Erythroblast (primary cell): ENCODE data around the gene IGFBPL1.
"Not testable (repeated sequence)": the region's sequence is repeated elsewhere in the genome, so short reads cannot be mapped to it uniquely, and the experiment has no call there.

Experiments used
- DNase-seq, 2 experiments: peaks; one replicate each; lab custom pipeline; 2025; lab: John Stamatoyannopoulos, UW
- GATA1 ChIP-seq: IDR thresholded peaks from 2 replicates; pipeline ENCODE4 v1.6.1; 2011; ENCODE audit warnings: low read depth, mild to moderate bottlenecking, control low read depth, low read length, moderate library complexity
- POLR2A ChIP-seq: IDR thresholded peaks from 2 replicates; pipeline ENCODE4 v1.6.1; 2011; ENCODE audit warnings: mild to moderate bottlenecking, low read length

The IGFBPL1 gene

GRCh38 chr9:38385896-38386295, 38.4 kb downstream of the IGFBPL1 start:
- no peak for TF ChIP-seq GATA1
- no peak for DNase-seq

- DNase-seq = peak in 1 of 2 experiments; percentile 24
- no peak for TF ChIP-seq GATA1
- no peak for TF ChIP-seq POLR2A
These were observed 39.0 kb downstream of the IGFBPL1 start for GRCh38 chr9:38384990-38385848.

DNA sequence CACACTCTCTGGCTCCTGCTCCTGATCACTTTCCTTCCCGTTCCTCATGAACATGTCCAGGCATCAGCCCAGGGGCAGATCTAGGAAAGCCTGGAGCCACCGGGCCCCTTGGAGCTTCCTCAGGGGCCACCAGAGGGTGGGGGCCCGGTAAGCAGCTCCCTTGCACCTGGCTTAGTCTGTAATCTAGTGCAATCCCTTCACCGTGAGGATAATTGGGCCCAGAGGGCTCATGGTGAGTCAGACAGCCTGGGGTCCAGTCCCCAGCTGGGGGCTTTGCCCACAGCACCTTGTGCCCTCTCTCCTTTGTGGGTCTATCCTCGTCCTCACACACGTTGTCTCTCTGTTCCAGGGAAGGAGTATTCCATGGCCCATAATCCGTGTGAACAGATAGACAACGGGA, 42.1 kb downstream of the IGFBPL1 start:
- TF ChIP-seq POLR2A (no peak), GATA1 (no peak)

DNA sequence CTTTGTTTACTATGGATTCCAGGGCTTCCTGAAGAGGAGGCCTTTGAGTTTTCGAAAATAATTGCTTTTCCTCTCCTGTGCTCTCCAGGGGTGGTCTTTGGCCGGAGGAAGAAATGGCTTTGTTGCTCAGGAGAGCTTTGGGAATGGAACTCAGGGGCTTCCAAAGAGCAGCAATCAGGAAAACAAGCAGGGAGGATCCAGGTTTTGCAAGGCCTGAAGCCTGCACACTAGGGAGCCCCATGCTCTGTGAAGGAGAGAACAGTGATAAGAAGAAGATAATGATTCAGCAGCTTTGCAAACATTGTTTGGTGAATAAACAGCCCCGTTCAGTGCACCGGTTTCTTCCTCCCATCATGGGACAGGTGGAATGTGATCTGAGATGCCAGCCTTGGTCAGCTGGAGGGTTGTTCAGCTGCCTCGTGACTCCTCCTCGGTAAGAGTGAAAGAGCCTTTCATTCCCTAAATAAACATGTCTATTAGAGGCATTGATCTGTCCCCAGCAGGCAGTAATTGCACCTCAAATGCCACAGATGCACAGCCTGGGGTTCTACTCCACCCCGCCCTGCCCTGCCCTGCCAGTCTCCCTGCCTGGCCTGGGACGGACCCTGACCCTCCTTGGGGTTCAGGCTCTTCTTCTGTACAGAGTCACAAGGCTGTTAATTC, 43.3 kb downstream of the IGFBPL1 start:
- TF ChIP-seq GATA1 (no peak), POLR2A (no peak)
- DNase-seq = peak; percentile 45 to 53

More for the DNA sequence above, 42.1 kb downstream of the IGFBPL1 start:
- no peak for DNase-seq

GRCh38 chr9:38380230-38380871, 43.9 kb downstream of the IGFBPL1 start:
- no peak for DNase-seq
- TF ChIP-seq GATA1 = no peak

GRCh38 chr9:38377336-38378083, 46.7 kb downstream of the IGFBPL1 start:
- DNase-seq = not testable (repeated sequence)

DNA sequence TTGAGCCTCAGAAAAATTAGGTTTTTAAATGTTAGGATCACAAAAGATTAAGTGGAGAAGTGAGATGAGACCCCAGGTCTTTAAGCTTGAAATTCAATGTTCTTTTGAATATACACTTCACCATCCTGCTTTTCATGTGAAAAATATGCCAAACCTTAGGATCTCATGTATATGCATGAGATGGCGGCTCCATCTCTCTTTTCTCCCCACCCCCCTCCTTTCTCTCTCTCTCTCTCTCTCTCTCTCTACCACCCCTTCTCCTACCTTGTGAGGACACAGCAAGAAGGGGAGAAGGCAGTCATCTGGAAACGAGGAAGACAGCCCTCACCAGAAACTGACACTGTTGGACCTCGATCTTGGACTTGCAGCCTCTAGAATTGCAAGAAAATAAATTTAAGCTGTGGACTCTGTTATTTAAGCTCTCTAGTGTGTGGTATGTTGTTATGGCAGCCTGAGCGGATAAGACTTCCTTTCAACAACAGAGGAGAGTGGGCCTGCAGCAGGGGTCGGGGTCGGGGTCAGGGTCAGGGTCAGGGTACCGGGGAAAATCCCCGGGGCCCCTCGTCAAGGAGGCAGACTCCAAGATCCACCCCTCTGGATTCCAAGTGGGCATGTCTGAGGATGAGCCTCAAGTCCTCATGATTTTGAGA, 48.1 kb downstream of the IGFBPL1 start:
- DNase-seq = no peak
- TF ChIP-seq GATA1 (no peak), POLR2A (no peak)

DNA sequence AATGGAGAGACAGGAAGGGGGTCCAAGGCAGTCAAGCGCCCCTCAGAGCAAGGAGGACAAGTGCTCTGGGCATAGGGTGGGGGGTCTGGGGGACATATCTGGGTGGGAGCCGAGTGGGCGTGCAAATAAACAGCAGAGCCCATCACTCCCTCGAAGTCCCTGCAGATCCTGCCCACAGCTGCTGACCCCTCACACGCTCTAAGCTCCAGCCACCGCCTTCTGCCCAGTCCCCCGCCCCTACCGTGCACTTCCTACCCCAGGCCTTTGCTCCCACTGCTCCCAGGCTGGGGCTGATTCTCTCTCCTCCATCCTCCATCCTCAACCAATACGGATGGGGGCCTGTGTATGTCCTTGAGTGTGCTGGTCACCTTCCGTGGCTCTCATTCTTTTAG, 48.7 kb downstream of the IGFBPL1 start:
- TF ChIP-seq GATA1 = no peak
- no peak for TF ChIP-seq POLR2A
- no peak for DNase-seq

DNA sequence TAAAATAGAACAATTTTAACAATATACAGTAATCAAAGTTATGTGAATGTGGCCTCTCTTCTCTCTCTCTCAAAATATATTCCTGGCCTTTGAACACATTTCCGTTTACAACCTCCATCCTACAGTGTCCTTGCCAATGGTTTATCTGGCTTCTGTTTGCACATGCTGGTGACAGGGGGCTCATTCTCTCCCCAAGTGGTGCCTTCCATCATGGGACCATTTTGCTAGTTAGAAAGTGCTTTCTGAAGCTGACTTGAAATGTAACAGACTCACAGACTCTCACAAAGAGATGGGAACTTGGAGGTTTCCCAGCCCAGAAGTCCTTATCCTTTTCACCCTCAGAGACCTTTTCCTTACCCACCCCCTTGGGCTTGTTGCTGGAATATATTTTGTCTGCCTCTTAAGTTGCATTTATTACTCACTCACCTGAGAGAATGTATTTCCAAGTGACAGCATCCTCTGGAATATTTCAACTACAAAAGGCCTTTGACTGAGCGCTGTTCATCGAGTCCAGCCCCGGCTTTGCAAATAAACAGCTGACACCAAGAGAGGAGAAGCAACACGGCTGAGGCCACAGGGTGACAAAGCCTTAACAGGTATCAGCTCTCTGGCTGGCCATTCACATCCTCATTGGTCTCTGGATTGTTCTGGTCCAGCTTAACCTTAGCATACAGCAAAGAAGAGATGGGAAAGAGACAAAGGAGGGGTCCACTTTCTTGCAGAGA, 49.2 kb downstream of the IGFBPL1 start:
- TF ChIP-seq POLR2A (no peak), GATA1 (no peak)
- no peak for DNase-seq

- TF ChIP-seq GATA1 (no peak), POLR2A (no peak)
- no peak for DNase-seq
These were observed 50.6 kb downstream of the IGFBPL1 start for GRCh38 chr9:38373679-38374078.

DNA sequence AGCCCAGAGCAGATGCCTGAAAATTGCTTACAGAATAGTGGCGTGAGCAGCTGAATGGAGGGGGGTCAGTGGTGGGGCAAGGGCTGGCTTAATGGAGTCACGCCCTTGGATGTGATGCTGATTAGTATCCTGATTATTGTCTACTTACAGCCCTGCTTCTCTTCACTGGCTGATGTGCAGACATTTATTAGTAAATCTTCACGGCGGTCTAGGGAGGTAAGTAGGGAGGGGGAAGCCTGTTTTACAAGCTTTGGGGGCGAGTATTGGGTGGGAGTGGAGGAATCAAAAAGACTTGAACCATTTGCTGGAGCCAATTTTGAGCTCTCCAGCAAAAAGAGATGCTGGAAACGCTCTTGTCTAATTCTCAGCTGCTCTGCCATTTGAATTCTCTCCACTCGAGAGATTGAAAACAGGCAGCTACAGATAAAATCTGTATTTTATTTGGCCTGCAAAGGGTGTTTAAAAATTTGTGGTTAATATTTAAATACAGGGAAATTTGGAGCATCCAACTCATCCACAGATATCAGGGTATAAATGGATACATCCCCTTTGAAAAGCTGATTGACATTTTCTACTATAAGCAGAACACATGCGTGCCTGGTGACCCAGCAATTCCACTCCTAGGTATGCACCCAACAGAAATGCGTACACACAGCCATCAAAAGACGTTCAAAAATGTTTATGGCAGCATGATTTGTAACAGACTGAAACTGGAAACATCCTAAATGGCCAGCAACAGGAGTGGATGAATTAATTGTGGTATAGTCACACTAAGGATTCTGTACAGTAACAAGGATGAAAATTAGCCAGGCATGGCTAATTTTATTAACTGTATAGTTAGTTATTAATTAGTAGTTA, 51.3 kb downstream of the IGFBPL1 start:
- no peak for TF ChIP-seq POLR2A
- TF ChIP-seq GATA1 = no peak
- no peak for DNase-seq

DNA sequence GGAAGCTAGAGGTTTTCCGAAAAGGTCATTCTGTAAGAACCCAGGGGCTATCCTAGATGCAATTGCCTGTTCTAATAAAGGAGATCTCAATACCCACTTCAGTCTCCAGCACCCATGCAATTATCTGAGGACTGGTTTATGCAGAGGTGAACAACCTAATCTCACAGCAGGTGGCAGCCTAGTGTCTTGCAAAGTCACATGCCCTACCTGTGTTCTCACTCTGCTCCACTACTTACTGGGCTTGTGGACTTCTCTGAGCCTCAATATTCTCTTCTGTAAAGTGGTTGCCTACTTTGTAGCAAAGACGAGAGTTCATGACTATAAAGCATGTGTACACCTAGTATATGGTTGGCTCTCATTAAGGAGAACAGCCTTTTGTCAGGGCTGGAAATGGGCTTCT, 52.8 kb downstream of the IGFBPL1 start:
- no peak for TF ChIP-seq GATA1
- TF ChIP-seq POLR2A = no peak
- peak; percentile 52 to 57 for DNase-seq
